NT2/D1 (cell line): ENCODE data around the gene TNS2.

Source experiments
- SUZ12 ChIP-seq: IDR thresholded peaks from 2 replicates; pipeline ENCODE4 v1.6.1; 2011; ENCODE audit not compliant: insufficient read length, insufficient read depth; ENCODE audit errors: extremely low read depth
- YY1 ChIP-seq: IDR thresholded peaks from 2 replicates; pipeline ENCODE4 v1.6.1; 2011; ENCODE audit not compliant: insufficient read length, insufficient read depth

- TF ChIP-seq SUZ12 (no peak), YY1 (no peak)
Measured at GRCh38 chr12:53069621-53070410, 20.0 kb downstream of the TNS2 start.
